C4-2B (cell line): ENCODE data around the gene TRIM8.

ENCODE experiments used
- CTCF ChIP-seq: fragments of 450-650 bp; conservative IDR thresholded peaks from 2 replicates; pipeline ENCODE4 v1.5.1; 2017; ENCODE audit warnings: mild to moderate bottlenecking
- ZFX ChIP-seq: fragments of 450-650 bp; IDR thresholded peaks from 2 replicates; pipeline ENCODE4 v1.6.1; 2017

GRCh38 chr10:102652170-102652916 is 8.1 kb downstream of the TRIM8 start:
- TF ChIP-seq CTCF: no peak
- no peak for TF ChIP-seq ZFX
